Panc1 (cell line): Measurements from ENCODE around the gene ITPA.

Source experiments
- CTCF ChIP-seq: fragments of 450-650 bp; IDR thresholded peaks from 2 replicates; pipeline ENCODE4 v1.5.1; 2017; ENCODE audit warnings: mild to moderate bottlenecking
- POLR2AphosphoS5 ChIP-seq: IDR thresholded peaks from 2 replicates; pipeline ENCODE4 v1.6.1; 2012; ENCODE audit warnings: mild to moderate bottlenecking, low read depth, low read length, moderate library complexity

GRCh38 chr20:3174442-3175261 lies 34.6 kb upstream of the ITPA start:
- TF ChIP-seq CTCF (no peak), POLR2AphosphoS5 (no peak)
